ENCODE results near the gene CACNA1B. TPM values are rescaled to one million over a fixed set of nuclear protein-coding genes. Genes with fewer than 3 reads are reported as not detected.

CACNA1B gene
- total RNA-seq, 1 experiment from 2014 or later = 7.8 TPM

DNA sequence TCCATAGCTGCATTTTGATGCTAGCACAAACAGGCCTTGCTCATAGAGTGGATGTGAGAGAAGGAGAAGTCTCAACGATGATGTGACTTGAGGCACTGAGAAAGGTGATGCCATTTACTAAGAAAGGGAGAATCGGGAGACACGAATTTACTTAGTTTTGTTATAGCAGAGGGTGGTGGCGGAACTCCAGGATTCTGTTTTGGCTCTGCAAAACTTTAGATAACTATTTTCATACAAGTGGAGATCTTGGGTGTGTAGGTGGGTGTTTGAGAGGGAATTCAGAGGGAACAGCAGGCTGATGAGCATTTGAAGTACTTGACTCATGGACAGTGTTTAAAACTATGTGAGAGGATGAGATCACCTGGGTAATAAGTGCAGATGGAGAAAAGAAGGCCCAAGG is 43.2 kb downstream of the CACNA1B start:
- H3K4me3 Mint-ChIP-seq = no peak overlapping the region
- WGBS (ENCODE audit: extremely low coverage, insufficient read length, low lambda C conversion rate) = no CpG with 5 or more reads among the region's 4 CpGs
- no peaks in the 10 kb centered on the region for H3K79me2 ChIP-seq (ENCODE audit: insufficient read depth, low read length)

More for the DNA sequence above, 43.2 kb downstream of the CACNA1B start:
- Histone ChIP-seq H2BK120ac (ENCODE audit: low read depth, low read length, poor library complexity, severe bottlenecking) (no peak overlapping the region), H4K20me1 (ENCODE audit: control insufficient read depth, insufficient read depth, insufficient read length) (no peaks in the 10 kb centered on the region), H2AK5ac (ENCODE audit: insufficient read length, low read length) (no peak overlapping the region), H2BK20ac (ENCODE audit: low read depth, low read length, poor library complexity, severe bottlenecking) (no peak overlapping the region), H3K4ac (ENCODE audit: low read depth, low read length) (no peak overlapping the region), H3K9ac (ENCODE audit: extremely low read depth, insufficient read length, low read length) (no peak overlapping the region), H4K5ac (ENCODE audit: insufficient read length, low read depth, low read length) (no peak overlapping the region), H3K4me2 (ENCODE audit: insufficient read depth, insufficient read length, low read length) (no peak overlapping the region), H3K79me1 (ENCODE audit: insufficient read depth, low read depth, low read length, poor library complexity, severe bottlenecking) (no peaks in the 10 kb centered on the region), H3K4me1 (ENCODE audit: insufficient read depth, low read length) (no peaks in the 10 kb centered on the region), H3K23me2 (ENCODE audit: insufficient read length, low read depth, low read length, poor library complexity, severe bottlenecking) (no peaks in the 10 kb centered on the region), H2BK15ac (ENCODE audit: low read depth, low read length) (no peak overlapping the region), H2BK5ac (ENCODE audit: insufficient read length, low read length) (no peak overlapping the region), H4K91ac (ENCODE audit: insufficient read length, low read depth, low read length) (no peak overlapping the region), H2BK12ac (ENCODE audit: insufficient read length, low read depth, low read length) (no peak overlapping the region), H3K9me3 (ENCODE audit: control insufficient read depth, low read depth, low read length) (no peaks in the 10 kb centered on the region), H2AFZ (ENCODE audit: low read length) (no peak overlapping the region), H3K23ac (ENCODE audit: insufficient read length, low read depth, low read length) (no peak overlapping the region), H3K27ac (ENCODE audit: insufficient read length, low read depth, low read length) (no peak overlapping the region), H3K18ac (ENCODE audit: insufficient read length, low read depth, low read length) (no peak overlapping the region), H3K27me3 (ENCODE audit: insufficient read depth, low read length) (no peaks in the 10 kb centered on the region), H4K8ac (replicated peaks; ENCODE audit: insufficient read length, low read depth, low read length) (no peak overlapping the region), H3T11ph (ENCODE audit: low read length) (no peak overlapping the region), H3K56ac (ENCODE audit: insufficient read length, low read depth, low read length) (no peak overlapping the region), H3K14ac (ENCODE audit: insufficient read depth, low read length) (no peak overlapping the region)
- Mint-ChIP-seq H3K4me1 (no peaks in the 10 kb centered on the region), H3K9me3 (peaks cover 10 to 12% of the 10 kb centered on the region in 2 experiments), H3K27ac (no peak overlapping the region), H3K27me3 (ENCODE audit: low read depth) (no peaks in the 10 kb centered on the region), H3K36me3 (ENCODE audit: insufficient read depth in 1 of 3, low read depth in 3 of 3) (peaks cover 40 to 52% (median 50%) of the 10 kb centered on the region in 3 experiments)
- TF ChIP-seq, protein P1, sequence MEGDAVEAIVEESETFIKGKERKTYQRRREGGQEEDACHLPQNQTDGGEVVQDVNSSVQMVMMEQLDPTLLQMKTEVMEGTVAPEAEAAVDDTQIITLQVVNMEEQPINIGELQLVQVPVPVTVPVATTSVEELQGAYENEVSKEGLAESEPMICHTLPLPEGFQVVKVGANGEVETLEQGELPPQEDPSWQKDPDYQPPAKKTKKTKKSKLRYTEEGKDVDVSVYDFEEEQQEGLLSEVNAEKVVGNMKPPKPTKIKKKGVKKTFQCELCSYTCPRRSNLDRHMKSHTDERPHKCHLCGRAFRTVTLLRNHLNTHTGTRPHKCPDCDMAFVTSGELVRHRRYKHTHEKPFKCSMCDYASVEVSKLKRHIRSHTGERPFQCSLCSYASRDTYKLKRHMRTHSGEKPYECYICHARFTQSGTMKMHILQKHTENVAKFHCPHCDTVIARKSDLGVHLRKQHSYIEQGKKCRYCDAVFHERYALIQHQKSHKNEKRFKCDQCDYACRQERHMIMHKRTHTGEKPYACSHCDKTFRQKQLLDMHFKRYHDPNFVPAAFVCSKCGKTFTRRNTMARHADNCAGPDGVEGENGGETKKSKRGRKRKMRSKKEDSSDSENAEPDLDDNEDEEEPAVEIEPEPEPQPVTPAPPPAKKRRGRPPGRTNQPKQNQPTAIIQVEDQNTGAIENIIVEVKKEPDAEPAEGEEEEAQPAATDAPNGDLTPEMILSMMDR (conservative IDR thresholded peaks at IDR 0.05) = no peak
- no peak for DNase-seq
